ENCODE results near the gene CLK3. TPM values are rescaled to one million over a fixed set of nuclear protein-coding genes. Genes with fewer than 3 reads are reported as not detected.

The CLK3 gene
- total and polyA plus RNA-seq, 2 donors (not counting 3 experiments of a cell fraction or from before 2014, with no cell fraction given), result 75.5 to 121 TPM

- H2AFZ ChIP-seq (ENCODE audit: low read depth, low read length), result no peak overlapping the region
- CTCF ChIA-PET, result interaction anchor here (1.0 kb wide), 1 partner anchor 11 kb away, joined by 3 read pairs; no protein-coding TSS in a partner anchor
- peaks cover 5 to 6% of the 10 kb centered on the region in 2 experiments for H3K36me3 ChIP-seq (ENCODE audit: control insufficient read depth in 2 of 2, extremely low read depth in 1 of 2, insufficient read depth in 2 of 2, low read length in 2 of 2)
- H3K27me3 ChIP-seq (ENCODE audit: control insufficient read depth in 2 of 2, insufficient read depth in 2 of 2, low read length in 2 of 2), result no peaks in the 10 kb centered on the region
- H3K9ac ChIP-seq (replicated peaks; ENCODE audit: extremely low read depth, insufficient read depth, low read length), result no peak overlapping the region
- no peaks in the 10 kb centered on the region for H3K4me1 ChIP-seq (ENCODE audit: control insufficient read depth, extremely low read depth, insufficient read depth, low read length)
- H3K4me3 ChIP-seq (replicated peaks in 1 of 3; ENCODE audit: insufficient read depth in 1 of 3, low read depth in 1 of 3, low read length in 3 of 3), result no peak overlapping the region
- H3K79me2 ChIP-seq (ENCODE audit: control insufficient read depth, insufficient read depth, low read length), result peaks cover 19% of the 10 kb centered on the region
- H4K20me1 ChIP-seq (replicated peaks; ENCODE audit: control insufficient read depth, extremely low read depth, insufficient read depth, low read length), result peaks cover 2% of the 10 kb centered on the region
- POLR2A ChIA-PET, result no interaction called here
- H3K27ac ChIP-seq (ENCODE audit: insufficient read depth, low read depth, low read length), result no peak overlapping the region
- no peak for TF ChIP-seq CTCF (IDR thresholded peaks at IDR 0.05; ENCODE audit: extremely low read depth in 1 of 2, insufficient read depth in 1 of 2, low read depth in 1 of 2, low read length in 2 of 2)
- no peak for TF ChIP-seq POLR2A (IDR thresholded peaks at IDR 0.05; ENCODE audit: low read depth, low read length)
- TF ChIP-seq, protein P1, sequence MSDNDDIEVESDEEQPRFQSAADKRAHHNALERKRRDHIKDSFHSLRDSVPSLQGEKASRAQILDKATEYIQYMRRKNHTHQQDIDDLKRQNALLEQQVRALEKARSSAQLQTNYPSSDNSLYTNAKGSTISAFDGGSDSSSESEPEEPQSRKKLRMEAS (IDR thresholded peaks at IDR 0.05; ENCODE audit: insufficient read depth, insufficient read length), result no peak
- TF ChIP-seq GATA2 (IDR thresholded peaks at IDR 0.05; ENCODE audit: insufficient read depth, insufficient read length, low read depth, low read length), result no peak
- TF ChIP-seq POLR2AphosphoS5 (IDR thresholded peaks at IDR 0.05; ENCODE audit: insufficient read depth, low read depth, low read length), result no peak
- TF ChIP-seq JUN (IDR thresholded peaks at IDR 0.05; ENCODE audit: borderline replicate concordance, insufficient read depth, insufficient read length, low read depth), result no peak
- TF ChIP-seq MYC (IDR thresholded peaks at IDR 0.05; ENCODE audit: low read depth, low read length), result no peak
- no peak for TF ChIP-seq FOS (IDR thresholded peaks at IDR 0.05; ENCODE audit: borderline replicate concordance, insufficient read depth, low read length)
- no peak for TF ChIP-seq EZH2 (IDR thresholded peaks at IDR 0.05; ENCODE audit: borderline replicate concordance, low read depth, low read length, severe bottlenecking)
- no TSS peak for BruUV-seq (replicated peaks)
- dilution Hi-C loops (cut with MboI; ENCODE audit: extremely low pct_ligation_motif_present, low sequenced_read_pairs) (no loop called here), intact Hi-C loops (cut with micrococcal nuclease) (no loop called here)
- DNase-seq (ENCODE audit: low read depth, low spot score) (no peak), FAIRE-seq (no peak)
- no peaks in the 10 kb centered on the region for H3K9me1 ChIP-seq (replicated peaks; ENCODE audit: control insufficient read depth, extremely low read depth, insufficient read depth, low read length)
- H3K4me2 ChIP-seq (ENCODE audit: insufficient read depth, low read length), result no peak overlapping the region
- H3K9me3 ChIP-seq (replicated peaks; ENCODE audit: control insufficient read depth, insufficient read depth, low read length), result no peaks in the 10 kb centered on the region
Observed at GRCh38 chr15:74676801-74677200, 61.2 kb downstream of the CLK3 start.

Other genes with a start within 250 kb of the CLK3 start
- not detected in 2 replicates for gene CYP11A1, start 248.2 kb upstream of the CLK3 start, total RNA-seq
- 0.08 TPM in 1 of 2 replicates, not detected in the other for gene CYP11A1, start 248.2 kb upstream of the CLK3 start, polyA plus RNA-seq
- gene SEMA7A, start 181.9 kb upstream of the CLK3 start, total RNA-seq, result 1.3 and 1.7 TPM in 2 replicates
- gene SEMA7A, start 181.9 kb upstream of the CLK3 start, polyA plus RNA-seq, result 2.0 and 3.0 TPM in 2 replicates
- gene UBL7, start 154.7 kb upstream of the CLK3 start, total RNA-seq, result 31.9 and 32.8 TPM in 2 replicates
- gene UBL7, start 154.7 kb upstream of the CLK3 start, polyA plus RNA-seq, result 90.4 and 109 TPM in 2 replicates
- 9.5 and 10.0 TPM in 2 replicates for gene ARID3B, start 74.6 kb upstream of the CLK3 start, total RNA-seq
- 6.2 and 7.0 TPM in 2 replicates for gene ARID3B, start 74.6 kb upstream of the CLK3 start, polyA plus RNA-seq
- gene EDC3, start 80.2 kb downstream of the CLK3 start, total RNA-seq, result 52.7 and 56.5 TPM in 2 replicates
- 55.9 and 61.1 TPM in 2 replicates for gene EDC3, start 80.2 kb downstream of the CLK3 start, polyA plus RNA-seq
- 5.8 and 7.6 TPM in 2 replicates for gene CYP1A1, start 109.7 kb downstream of the CLK3 start, total RNA-seq
- 12.8 and 13.1 TPM in 2 replicates for gene CYP1A1, start 109.7 kb downstream of the CLK3 start, polyA plus RNA-seq
- gene CYP1A2, start 133.0 kb downstream of the CLK3 start, total RNA-seq, result not detected in 2 replicates
- not detected in 2 replicates for gene CYP1A2, start 133.0 kb downstream of the CLK3 start, polyA plus RNA-seq
- 89.1 and 104 TPM in 2 replicates for gene CSK, start 166.2 kb downstream of the CLK3 start, total RNA-seq
- 41.2 and 42.1 TPM in 2 replicates for gene CSK, start 166.2 kb downstream of the CLK3 start, polyA plus RNA-seq
- gene LMAN1L, start 197.0 kb downstream of the CLK3 start, total RNA-seq, result not detected in 2 replicates
- not detected in 2 replicates for gene LMAN1L, start 197.0 kb downstream of the CLK3 start, polyA plus RNA-seq
- gene CPLX3, start 210.8 kb downstream of the CLK3 start, total RNA-seq, result 0.16 TPM in 1 of 2 replicates, not detected in the other
- not detected in 2 replicates for gene CPLX3, start 210.8 kb downstream of the CLK3 start, polyA plus RNA-seq
- gene ULK3, start 227.3 kb downstream of the CLK3 start, total RNA-seq, result 29.0 and 36.0 TPM in 2 replicates
- gene ULK3, start 227.3 kb downstream of the CLK3 start, polyA plus RNA-seq, result 48.6 and 60.3 TPM in 2 replicates

Data from endothelial cell of umbilical vein (primary cell).